Measurements from ENCODE around the gene RPS6KA2. TPM values are rescaled to one million over a fixed set of nuclear protein-coding genes. Genes with fewer than 3 reads are reported as not detected.
"Not testable (repeated sequence)": the region's sequence is repeated elsewhere in the genome, so short reads cannot be mapped to it uniquely, and the experiment has no call there.

RPS6KA2 gene
- total RNA-seq, 1 experiment from 2014 or later = 12.3 TPM

GRCh38 chr6:166393535-166393823 is 233.6 kb downstream of the RPS6KA2 start:
- Histone ChIP-seq H2BK12ac (ENCODE audit: insufficient read length, low read depth, low read length) (no peak overlapping the region), H3K9ac (ENCODE audit: extremely low read depth, insufficient read length, low read length) (no peak overlapping the region), H3K56ac (ENCODE audit: insufficient read length, low read depth, low read length) (no peak overlapping the region), H3K23me2 (ENCODE audit: insufficient read length, low read depth, low read length, poor library complexity, severe bottlenecking) (no peaks in the 10 kb centered on the region), H4K91ac (ENCODE audit: insufficient read length, low read depth, low read length) (no peak overlapping the region), H2BK20ac (ENCODE audit: low read depth, low read length, poor library complexity, severe bottlenecking) (no peak overlapping the region), H3K79me2 (ENCODE audit: insufficient read depth, low read length) (no peaks in the 10 kb centered on the region), H3K27me3 (ENCODE audit: insufficient read depth, low read length) (no peaks in the 10 kb centered on the region), H3K23ac (ENCODE audit: insufficient read length, low read depth, low read length) (no peak overlapping the region), H3K4ac (ENCODE audit: low read depth, low read length) (no peak overlapping the region), H3K4me2 (ENCODE audit: insufficient read depth, insufficient read length, low read length) (no peak overlapping the region), H2BK5ac (ENCODE audit: insufficient read length, low read length) (no peak overlapping the region), H4K5ac (ENCODE audit: insufficient read length, low read depth, low read length) (no peak overlapping the region), H2AK5ac (ENCODE audit: insufficient read length, low read length) (no peak overlapping the region), H2BK15ac (ENCODE audit: low read depth, low read length) (no peak overlapping the region), H3K14ac (ENCODE audit: insufficient read depth, low read length) (no peak overlapping the region), H3K9me3 (ENCODE audit: control insufficient read depth, low read depth, low read length) (no peaks in the 10 kb centered on the region), H4K8ac (replicated peaks; ENCODE audit: insufficient read length, low read depth, low read length) (no peak overlapping the region), H2AFZ (ENCODE audit: low read length) (no peak overlapping the region), H3K4me1 (ENCODE audit: insufficient read depth, low read length) (peaks cover 3% of the 10 kb centered on the region; the same call in 1 of the 2 replicates), H3K18ac (ENCODE audit: insufficient read length, low read depth, low read length) (no peak overlapping the region), H2BK120ac (ENCODE audit: low read depth, low read length, poor library complexity, severe bottlenecking) (no peak overlapping the region), H3T11ph (ENCODE audit: low read length) (no peak overlapping the region), H3K79me1 (ENCODE audit: insufficient read depth, low read depth, low read length, poor library complexity, severe bottlenecking) (no peaks in the 10 kb centered on the region), H4K20me1 (ENCODE audit: control insufficient read depth, insufficient read depth, insufficient read length) (no peaks in the 10 kb centered on the region), H3K27ac (ENCODE audit: insufficient read length, low read depth, low read length) (no peak overlapping the region)
- Mint-ChIP-seq H3K4me1 (peaks cover 11% of the 10 kb centered on the region in 2 experiments), H3K27me3 (ENCODE audit: low read depth) (peaks cover 15% of the 10 kb centered on the region; the same call in 1 of the 2 replicates), H3K36me3 (ENCODE audit: insufficient read depth in 1 of 3, low read depth in 3 of 3) (peaks cover 0 to 1% (median 0%) of the 10 kb centered on the region in 3 experiments; a peak in 1 of 7 replicates), H3K27ac (no peak overlapping the region), H3K9me3 (peaks cover 0 to 2% of the 10 kb centered on the region in 2 experiments; a peak in 2 of 5 replicates), H3K4me3 (no peak overlapping the region)
- no peak for TF ChIP-seq CTCF (conservative IDR thresholded peaks at IDR 0.05)
- no CpG with 5 or more reads among the region's 27 CpGs for WGBS (ENCODE audit: extremely low coverage, insufficient read length, low lambda C conversion rate)
- no peak for DNase-seq

GRCh38 chr6:166392755-166393534 is 234.1 kb downstream of the RPS6KA2 start:
- not testable (repeated sequence) for H3K27ac Mint-ChIP-seq
- peaks cover 11% of the 10 kb centered on the region in 2 experiments for H3K4me1 Mint-ChIP-seq

More at GRCh38 chr6:166392755-166393534, 234.1 kb downstream of the RPS6KA2 start:
- H2BK15ac ChIP-seq (ENCODE audit: low read depth, low read length); H2AFZ ChIP-seq (ENCODE audit: low read length); H3K79me2 ChIP-seq (ENCODE audit: insufficient read depth, low read length); H3K27ac ChIP-seq (ENCODE audit: insufficient read length, low read depth, low read length); H3K4me2 ChIP-seq (ENCODE audit: insufficient read depth, insufficient read length, low read length); H3K14ac ChIP-seq (ENCODE audit: insufficient read depth, low read length); H3K27me3 ChIP-seq (ENCODE audit: insufficient read depth, low read length); H3K23ac ChIP-seq (ENCODE audit: insufficient read length, low read depth, low read length); H3K9ac ChIP-seq (ENCODE audit: extremely low read depth, insufficient read length, low read length); H3K36me3 Mint-ChIP-seq (ENCODE audit: insufficient read depth in 1 of 3, low read depth in 3 of 3); H3K79me1 ChIP-seq (ENCODE audit: insufficient read depth, low read depth, low read length, poor library complexity, severe bottlenecking); H2BK12ac ChIP-seq (ENCODE audit: insufficient read length, low read depth, low read length); H4K8ac ChIP-seq (replicated peaks; ENCODE audit: insufficient read length, low read depth, low read length); H3K23me2 ChIP-seq (ENCODE audit: insufficient read length, low read depth, low read length, poor library complexity, severe bottlenecking); H4K5ac ChIP-seq (ENCODE audit: insufficient read length, low read depth, low read length); H2BK5ac ChIP-seq (ENCODE audit: insufficient read length, low read length); H2AK5ac ChIP-seq (ENCODE audit: insufficient read length, low read length); H3K18ac ChIP-seq (ENCODE audit: insufficient read length, low read depth, low read length); H3T11ph ChIP-seq (ENCODE audit: low read length); H2BK120ac ChIP-seq (ENCODE audit: low read depth, low read length, poor library complexity, severe bottlenecking); H3K4me1 ChIP-seq (ENCODE audit: insufficient read depth, low read length); H3K56ac ChIP-seq (ENCODE audit: insufficient read length, low read depth, low read length); H2BK20ac ChIP-seq (ENCODE audit: low read depth, low read length, poor library complexity, severe bottlenecking); H3K9me3 ChIP-seq (ENCODE audit: control insufficient read depth, low read depth, low read length); H4K91ac ChIP-seq (ENCODE audit: insufficient read length, low read depth, low read length); H4K20me1 ChIP-seq (ENCODE audit: control insufficient read depth, insufficient read depth, insufficient read length); H3K4ac ChIP-seq (ENCODE audit: low read depth, low read length); H3K9me3 Mint-ChIP-seq; H3K4me3 Mint-ChIP-seq: not testable (repeated sequence)
- DNase-seq = peak; percentile 20
- no CpG with 5 or more reads among the region's 30 CpGs for WGBS (ENCODE audit: extremely low coverage, insufficient read length, low lambda C conversion rate)
- H3K27me3 Mint-ChIP-seq (ENCODE audit: low read depth) = peaks cover 15% of the 10 kb centered on the region; the same call in 1 of the 2 replicates
